Stimulated activated CD4-positive, alpha-beta T cell treated with anti-CD3 and anti-CD28 coated beads, Interleukin-15, amount 100 ng/mL, for 48 hours (primary cell): Measurements from ENCODE around the gene HLA-G.

ENCODE experiments used
- DNase-seq, 2 donors: peaks; one replicate each; pipeline ENCODE4 v3.0.0-alpha.2; 2020; ENCODE audit warnings: low read depth in 2 of 2

HLA-G gene

DNA sequence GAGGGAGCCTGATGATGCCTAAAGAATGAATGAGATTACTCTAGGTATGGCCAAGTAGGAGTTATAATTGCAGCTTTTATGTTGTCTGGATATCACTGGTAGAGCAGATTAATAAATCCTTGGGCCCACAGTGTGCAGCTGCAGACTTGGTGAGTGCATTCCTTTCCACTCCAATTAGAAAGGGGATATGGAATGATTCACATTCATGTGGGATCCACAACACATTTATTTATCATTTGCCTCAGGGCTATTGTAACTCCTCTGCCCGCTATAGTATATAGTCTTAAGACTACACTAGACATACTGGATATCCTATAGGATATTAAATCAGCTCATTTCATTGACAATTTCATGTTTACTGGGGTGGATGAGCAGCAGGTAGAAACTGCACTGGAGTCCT is 11.6 kb upstream of the HLA-G start:
- no peak for DNase-seq

DNA sequence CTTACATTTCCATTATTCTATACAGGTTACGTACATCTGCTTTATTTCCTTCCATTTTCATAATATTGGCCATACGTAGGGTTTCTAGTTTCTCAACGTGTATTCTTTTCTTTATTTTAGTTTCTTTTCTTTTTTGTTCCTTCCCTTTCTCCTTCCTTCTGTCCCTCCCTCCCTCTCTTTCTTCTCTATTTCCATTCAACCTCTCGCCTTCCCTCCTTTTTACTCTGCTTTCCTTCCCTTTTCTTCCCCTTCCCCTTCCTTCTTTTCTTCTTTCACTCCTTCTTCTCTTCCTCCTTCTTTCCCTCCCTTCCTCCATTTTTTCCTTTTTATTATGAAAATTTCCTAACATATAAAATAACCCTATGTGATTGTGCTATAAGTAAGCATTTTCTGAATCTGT is 8.7 kb upstream of the HLA-G start:
- no peak for DNase-seq

- DNase-seq, result no peak
These were observed 3.5 kb upstream of the HLA-G start for GRCh38 chr6:29824144-29824543.

- DNase-seq, result no peak
These were observed 1.8 kb upstream of the HLA-G start for GRCh38 chr6:29825848-29826247.

- DNase-seq, result no peak
These were observed 1.4 kb upstream of the HLA-G start for GRCh38 chr6:29826271-29826670.

DNA sequence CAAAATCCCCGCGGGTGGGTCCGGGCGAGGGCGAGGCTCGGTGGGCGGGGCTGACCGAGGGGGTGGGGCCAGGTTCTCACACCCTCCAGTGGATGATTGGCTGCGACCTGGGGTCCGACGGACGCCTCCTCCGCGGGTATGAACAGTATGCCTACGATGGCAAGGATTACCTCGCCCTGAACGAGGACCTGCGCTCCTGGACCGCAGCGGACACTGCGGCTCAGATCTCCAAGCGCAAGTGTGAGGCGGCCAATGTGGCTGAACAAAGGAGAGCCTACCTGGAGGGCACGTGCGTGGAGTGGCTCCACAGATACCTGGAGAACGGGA is 809 bp downstream of the HLA-G start:
- peak in 1 of 2 donors; percentile 27 for DNase-seq

- no peak for DNase-seq
These were observed 2.1 kb downstream of the HLA-G start for GRCh38 chr6:29829766-29830165.

GRCh38 chr6:29830409-29830808 is 2.8 kb downstream of the HLA-G start:
- DNase-seq, result no peak

DNA sequence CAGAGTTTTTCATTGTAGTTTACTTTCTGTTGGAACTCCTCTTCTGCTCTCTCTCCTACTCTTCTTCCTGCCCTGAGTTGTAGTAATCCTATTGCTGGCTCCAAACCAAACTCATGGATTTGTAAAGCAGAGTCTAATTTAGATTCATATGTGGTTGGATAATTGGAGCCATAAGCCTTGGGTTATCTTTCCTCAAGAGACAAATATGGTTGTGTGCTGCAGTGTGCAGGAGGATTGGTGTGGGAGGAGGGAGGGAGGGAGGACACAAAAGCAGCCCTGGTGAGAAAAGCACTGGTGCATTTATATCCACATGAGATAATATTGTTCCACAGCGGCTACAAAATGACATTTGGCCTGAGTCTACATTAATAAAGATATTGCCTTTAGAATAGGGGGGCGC is 4.2 kb downstream of the HLA-G start:
- DNase-seq, result no peak

DNA sequence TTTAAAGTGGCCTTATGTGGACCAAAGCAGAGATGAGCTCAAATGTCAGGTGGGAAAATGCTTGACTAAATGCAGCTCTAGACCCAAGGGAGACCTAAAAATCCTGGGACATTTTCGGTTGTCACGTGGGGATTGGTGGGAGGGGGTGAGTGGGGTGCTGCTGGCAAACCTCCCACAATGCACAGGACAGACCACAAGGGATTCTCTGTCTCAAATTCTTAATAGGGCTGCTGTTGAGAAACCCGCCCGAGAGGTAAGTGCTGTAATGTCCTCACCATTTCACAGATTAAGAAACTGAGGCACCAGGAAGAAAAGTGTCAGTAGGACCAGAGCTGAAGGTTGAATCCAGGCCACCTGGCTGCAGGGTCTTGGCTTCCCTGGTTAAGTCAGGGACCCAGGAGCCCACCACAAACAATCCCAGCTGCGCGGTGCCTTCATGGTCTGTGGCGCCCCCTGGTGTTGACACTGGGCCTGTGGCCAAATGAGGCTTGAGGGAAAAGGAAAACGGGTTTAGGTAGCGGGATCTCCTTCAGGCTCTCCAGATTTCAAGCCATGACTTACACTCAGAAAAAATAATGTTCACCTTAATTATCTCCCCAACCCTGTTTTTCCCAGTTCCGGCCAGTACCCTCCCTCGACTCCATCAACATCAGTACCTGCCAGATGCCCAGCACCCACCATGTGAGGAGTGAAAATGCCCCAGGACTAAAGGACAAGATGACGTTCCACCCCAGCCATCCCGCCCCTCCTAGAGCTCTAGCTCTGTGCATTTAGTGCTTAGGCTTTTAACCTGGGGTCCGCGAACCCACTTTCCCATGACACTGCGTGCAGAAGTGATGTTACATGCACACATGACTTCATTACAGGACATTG is 7.2 kb downstream of the HLA-G start:
- DNase-seq, result no peak

- no peak for DNase-seq
These were observed 12.3 kb downstream of the HLA-G start for GRCh38 chr6:29839917-29840316.

- no peak for DNase-seq
These were observed 13.4 kb downstream of the HLA-G start for GRCh38 chr6:29841030-29841429.

- peak; percentile 46 to 64 for DNase-seq
These were observed 17.9 kb downstream of the HLA-G start for GRCh38 chr6:29845405-29846006.

GRCh38 chr6:29847871-29848630 is 20.4 kb downstream of the HLA-G start:
- peak; percentile 66 to 75 for DNase-seq

DNA sequence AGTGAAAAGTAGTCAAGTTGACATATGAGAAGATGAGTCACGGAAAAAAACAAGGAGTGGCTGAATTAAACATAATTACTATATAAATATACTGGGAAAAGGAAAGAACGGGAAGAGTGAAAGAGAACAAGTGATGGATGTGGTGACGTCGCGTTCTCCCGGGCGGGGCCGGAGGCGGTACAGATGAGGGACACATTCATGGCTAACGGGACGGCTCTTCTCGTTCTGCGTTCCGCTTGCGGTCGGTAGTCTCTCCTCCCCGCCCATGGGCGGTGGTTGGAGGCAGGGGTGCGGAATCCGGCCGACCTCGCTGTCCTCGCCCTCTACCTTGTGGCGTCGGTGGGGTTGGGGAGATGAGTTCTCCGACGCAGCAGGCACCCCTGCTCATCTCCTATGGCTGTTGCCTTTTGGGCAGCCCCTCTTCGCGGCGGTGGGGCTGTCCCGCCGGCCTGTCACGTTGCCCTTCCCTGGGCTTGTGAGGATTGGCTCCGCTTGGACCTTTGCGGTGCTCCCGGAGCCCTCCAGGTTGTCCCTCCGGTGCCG is 22.5 kb downstream of the HLA-G start:
- peak in 1 of 2 donors; percentile 34 for DNase-seq

GRCh38 chr6:29851190-29851589 is 23.6 kb downstream of the HLA-G start:
- no peak for DNase-seq

- no peak for DNase-seq
These were observed 25.6 kb downstream of the HLA-G start for GRCh38 chr6:29853245-29853644.

DNA sequence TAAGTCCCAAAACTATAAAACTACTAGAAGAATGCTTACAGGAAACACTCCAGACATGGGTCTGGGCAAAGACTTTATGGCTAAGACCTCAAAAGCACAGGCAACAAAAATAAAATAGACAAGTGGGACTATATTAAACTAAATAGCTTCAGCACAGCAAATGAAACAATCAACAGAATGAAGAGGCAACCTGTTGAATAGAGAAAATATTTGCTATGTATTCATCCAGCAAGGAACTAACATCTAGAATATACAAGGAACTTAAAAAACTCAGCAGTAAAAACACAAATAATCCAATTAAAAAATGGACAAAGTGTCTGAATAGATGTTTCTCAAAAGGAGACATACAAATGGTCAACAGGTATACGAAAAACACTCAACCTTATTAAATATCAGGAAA is 30.4 kb downstream of the HLA-G start:
- no peak for DNase-seq

DNA sequence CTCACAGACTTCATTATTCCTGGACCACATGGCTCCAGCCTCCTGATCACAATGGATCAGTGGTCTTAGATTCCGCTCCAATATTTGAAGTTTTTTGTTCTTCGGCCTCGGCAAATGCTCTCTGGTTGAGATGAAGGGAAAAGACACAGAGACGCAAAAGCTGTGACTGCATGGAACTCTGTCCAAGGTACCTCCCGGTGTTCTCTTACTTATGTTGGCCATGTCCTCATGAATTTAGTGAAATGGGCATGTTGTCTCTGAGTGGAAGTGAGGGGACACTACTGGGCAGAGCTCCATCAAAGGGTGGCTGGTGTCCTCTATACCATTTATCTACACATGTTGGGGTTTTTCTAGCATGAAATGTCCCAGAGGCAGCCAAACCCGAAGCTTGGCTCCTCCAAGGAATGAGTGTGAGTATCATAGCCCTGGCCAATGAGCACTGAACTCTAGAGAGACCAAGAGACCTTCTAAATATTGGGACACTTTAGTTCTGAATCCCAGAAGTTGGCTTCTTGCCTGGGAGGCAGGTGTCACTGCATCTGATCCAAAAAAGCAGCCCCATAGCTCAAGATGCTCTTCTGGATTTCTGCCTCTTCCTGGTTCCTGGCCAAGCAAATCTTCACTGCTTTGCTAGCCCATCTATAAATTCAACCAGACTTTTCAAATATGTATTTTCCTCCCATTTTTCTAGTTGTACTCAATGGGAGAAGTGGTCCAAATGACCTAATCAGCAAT is 34.1 kb downstream of the HLA-G start:
- no peak for DNase-seq

GRCh38 chr6:29864037-29864810 is 36.6 kb downstream of the HLA-G start:
- no peak for DNase-seq

DNA sequence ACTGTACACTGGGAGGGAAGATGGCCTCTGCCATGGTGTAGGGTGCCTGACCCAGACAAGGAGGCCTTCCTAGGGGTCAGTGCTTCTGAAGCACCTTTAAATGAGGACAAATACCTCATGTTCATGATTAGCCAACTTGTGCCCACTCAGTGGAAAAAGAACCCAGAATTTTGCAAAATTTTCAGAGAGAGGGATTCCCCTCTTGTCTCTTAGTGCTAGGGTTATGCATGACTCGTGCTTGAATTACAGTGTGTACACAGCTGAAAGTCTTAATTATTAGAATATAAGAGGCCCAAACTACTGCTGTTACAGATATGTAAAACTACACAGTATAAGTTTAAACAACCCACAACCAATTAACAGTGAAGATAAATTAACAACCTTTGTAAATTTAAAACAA is 38.0 kb downstream of the HLA-G start:
- no peak for DNase-seq
